NCI-H524 (cell line): ENCODE data around the gene PRPF39.
"Not testable (repeated sequence)": the region's sequence is repeated elsewhere in the genome, so short reads cannot be mapped to it uniquely, and the experiment has no call there.

Experiments
- DNase-seq, 2 experiments: peaks; one replicate each; lab custom pipeline; 2025; lab: John Stamatoyannopoulos, UW

The PRPF39 gene, protein sequence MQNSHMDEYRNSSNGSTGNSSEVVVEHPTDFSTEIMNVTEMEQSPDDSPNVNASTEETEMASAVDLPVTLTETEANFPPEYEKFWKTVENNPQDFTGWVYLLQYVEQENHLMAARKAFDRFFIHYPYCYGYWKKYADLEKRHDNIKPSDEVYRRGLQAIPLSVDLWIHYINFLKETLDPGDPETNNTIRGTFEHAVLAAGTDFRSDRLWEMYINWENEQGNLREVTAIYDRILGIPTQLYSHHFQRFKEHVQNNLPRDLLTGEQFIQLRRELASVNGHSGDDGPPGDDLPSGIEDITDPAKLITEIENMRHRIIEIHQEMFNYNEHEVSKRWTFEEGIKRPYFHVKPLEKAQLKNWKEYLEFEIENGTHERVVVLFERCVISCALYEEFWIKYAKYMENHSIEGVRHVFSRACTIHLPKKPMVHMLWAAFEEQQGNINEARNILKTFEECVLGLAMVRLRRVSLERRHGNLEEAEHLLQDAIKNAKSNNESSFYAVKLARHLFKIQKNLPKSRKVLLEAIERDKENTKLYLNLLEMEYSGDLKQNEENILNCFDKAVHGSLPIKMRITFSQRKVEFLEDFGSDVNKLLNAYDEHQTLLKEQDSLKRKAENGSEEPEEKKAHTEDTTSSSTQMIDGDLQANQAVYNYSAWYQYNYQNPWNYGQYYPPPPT

DNA sequence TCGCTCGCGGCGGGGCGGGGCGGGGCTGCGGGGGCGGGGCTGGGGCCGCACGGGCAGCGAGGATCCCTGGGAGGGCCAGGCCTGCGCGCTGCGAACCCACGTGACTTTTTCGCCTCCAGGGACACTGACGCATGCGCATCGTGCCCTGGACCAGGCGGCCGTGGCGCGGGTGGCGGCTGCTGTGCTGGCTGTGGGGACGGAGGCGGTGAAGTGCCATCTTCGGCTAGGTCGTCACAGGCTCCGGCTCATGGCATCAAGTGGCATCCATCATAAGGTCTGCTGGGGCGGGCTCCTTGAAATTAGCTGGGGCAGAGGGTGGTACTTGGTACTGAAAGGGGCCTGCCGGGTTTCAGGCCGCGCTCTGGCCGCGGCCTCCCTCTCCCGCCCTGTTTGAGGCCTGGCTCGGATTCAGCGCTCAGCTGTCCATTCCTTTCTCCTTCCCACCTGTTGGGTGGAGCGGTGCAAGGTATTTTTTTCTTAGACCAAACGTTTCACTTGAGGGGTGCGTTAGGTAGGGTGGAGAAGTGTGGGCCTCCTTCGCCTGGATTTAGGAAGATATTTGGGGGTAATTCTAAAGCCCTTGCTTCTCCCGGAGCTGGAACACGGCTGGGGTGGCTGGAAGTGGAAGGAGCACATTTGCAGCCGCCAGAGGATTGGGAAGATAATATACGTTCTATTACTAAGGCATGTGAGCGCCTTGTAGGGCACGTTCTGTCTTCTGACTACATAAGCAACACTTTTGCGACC, at the start of gene PRPF39:
PRPF39 (plus strand) TSS at position 141 of the 747 bp plus-strand sequence. CDS start 11,124 bp downstream, outside the sequence.
- peak; percentile 97 to 98 for DNase-seq

DNA sequence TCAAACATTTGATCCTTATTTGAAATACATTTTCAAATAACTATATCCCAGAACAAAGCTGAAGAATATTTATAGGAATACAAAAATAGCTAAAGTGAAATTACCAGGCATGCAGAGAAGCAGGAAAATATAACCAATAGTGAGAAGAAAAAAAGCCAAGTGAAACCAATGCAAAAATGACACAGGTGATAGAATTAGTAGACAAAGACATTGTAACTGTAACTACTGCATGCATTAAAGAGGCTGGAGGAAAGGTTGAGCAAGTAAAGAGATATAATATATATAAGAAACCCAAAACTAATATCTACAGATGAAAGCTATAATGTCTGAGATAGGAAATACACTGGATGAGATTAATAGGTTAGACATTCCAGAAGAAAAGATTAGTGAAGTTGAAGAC, 49.2 kb upstream of the PRPF39 start:
- no peak for DNase-seq

DNA sequence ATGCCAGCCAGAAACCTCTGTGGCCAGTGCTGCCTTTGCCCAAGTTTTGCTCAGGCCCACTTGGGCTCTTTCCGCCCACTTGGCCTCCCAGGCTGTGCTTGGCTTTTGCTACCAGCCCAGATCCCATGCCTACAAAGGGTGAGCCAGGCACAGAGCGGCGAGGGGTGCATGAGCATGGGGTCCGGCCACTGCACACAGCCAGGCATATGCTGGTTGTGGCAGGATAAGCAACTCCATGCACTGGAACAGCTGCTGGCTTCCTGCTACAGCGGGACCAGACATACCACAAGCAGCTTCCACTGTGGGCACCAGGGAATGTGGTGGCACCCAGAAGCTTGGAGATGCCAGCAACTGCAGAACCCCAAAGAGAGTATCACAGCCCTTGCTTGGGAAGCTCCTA, 45.7 kb upstream of the PRPF39 start:
- DNase-seq, result no peak

DNA sequence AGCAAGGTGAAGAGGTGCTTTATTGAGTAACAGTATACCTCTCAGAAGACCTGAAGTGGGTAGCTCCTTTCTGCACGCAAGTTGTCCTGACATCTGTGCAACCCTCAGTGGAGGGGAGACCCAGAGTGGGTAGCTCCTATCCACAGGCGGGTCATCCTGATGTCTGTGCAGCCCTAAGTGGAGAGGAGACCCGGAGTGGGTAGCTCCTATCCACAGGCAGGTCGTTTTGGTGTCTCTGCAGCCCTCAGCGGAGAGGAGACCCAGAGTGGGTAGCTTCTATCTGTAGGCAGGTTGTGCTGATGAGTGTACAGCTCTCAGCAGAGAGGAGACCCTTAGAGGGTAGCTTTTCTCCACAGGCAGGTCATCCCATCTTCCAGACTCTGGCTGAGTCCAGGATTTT, 45.1 kb upstream of the PRPF39 start:
- DNase-seq, result no peak

DNA sequence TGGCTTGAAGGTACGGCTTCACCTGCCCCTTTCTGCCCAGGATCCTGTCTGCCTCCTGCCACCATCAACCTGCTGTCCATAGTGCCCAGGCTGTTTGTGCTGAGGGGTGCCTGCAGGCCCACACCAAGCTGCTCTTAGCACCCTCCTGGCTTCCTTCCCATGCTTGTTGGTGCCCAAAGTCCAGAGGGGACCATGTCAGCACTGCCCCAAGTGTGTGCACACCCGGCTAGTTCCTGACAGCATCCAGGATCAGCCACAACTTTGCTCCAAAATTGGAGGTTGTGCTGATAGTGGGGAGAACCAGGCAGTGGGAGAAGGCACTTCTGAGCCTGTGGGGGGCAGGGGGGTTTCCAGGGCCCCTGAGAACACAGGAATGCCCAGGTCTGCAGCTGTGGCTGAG, 44.5 kb upstream of the PRPF39 start:
- DNase-seq, result no peak

DNA sequence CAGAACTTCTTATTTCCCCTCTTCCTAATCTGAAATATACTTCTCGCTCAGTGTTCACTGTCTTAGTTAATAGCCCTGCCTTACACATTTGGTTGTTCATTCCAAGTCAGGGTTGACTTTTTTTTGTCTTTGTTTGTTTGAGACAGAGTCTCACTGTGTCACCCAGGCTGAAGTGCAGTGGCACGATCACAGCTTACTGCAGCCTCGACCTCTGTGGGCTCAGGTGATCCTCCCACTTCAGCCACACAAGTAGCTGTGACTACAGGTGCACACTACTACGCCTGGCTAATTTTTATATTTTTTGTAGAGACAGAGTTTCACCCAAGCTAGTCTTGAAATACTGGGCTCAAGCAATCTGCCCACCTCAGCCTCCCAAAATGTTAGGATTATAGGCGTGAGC, 42.3 kb upstream of the PRPF39 start:
- no peak for DNase-seq

DNA sequence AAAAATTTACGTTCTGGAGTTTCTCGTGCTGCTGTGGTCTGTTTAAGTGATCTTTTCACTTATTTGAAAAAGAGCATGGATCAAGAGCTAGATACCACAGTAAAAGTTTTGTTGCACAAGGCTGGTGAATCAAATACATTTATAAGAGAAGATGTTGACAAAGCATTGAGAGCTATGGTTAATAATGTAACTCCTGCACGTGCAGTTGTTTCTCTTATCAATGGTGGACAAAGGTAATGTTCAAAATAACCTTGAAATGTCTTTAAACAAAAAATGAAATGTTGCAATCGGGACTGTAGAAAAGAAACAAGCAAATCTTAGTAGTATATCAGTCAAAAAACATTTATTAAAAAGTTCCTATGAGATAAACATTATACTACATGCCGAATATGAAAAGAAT, 39.3 kb upstream of the PRPF39 start:
- no peak for DNase-seq

DNA sequence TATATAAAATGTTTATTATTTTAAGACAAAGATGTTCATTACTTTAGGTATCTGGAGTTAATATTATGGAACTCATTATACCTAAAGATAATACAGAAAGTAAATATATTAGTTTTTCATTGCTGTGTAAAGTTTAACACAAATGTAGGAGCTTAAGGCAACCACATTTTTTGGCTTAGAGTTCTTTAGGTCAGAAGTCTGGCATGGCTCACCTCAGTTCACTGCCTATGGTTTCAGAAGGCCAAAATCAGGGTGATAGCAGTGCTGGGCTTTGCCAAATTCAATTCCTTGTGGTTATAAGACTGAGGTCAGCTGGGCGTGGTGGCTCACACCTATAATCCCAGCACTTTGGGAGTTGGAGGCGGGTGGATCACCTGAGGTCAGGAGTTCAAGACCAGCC, 35.5 kb upstream of the PRPF39 start:
- no peak for DNase-seq

DNA sequence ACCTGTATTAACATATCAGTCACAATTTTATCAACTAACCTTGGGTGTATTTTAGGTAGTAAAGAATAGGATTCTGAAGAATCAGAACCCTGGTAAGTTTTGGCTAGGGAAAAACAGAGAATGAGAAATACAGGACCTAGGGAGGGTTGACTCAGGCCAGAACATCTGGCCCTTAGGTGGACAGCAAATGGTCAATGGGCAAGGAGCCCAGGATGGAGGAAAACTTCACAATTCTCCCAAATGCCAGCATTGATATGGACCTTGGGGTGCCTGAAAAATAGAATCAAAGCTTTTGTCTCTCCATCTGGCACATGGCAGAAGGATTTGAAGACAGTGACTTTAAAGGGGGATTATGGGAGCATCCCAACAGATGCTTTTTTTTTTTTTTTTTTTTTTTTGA, 32.7 kb upstream of the PRPF39 start:
- peak in 1 of 2 experiments; percentile 21 for DNase-seq

DNA sequence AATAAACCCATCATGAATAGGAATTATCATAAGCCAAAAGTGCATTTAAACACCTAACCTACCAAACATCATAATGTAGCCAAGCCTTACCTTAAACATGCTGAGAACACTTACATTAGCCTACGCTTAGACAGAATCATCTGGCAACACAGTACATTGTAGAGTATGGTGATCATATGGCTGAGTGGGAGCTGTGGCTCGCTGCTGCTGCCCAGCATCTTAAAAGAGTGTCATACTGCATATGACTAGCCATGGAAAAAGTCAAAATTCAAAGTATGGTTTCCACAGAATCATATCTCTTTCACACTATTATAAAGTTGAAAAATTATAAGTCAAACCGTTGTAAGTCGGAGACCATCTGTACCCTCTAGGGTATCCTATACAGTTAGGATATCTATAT, 32.0 kb upstream of the PRPF39 start:
- DNase-seq, result no peak

DNA sequence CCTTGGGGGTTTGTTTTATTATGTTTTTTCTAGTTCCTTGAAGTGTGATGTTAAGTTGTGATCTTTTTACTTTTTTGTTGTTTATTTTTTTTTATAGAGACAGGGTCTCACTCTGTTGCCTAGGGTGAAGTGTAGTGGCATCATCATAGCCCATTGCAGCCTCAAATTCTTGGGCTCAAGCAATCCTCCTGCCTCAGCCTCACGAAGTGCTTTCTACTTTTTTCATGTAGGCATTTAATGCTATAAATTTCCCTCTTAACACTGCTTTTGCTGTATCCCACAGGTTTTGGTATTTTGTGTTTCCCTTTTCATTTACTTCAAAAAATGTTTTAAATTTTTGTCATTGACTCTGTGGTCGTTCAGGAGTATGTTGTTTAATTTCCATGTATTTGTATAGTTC, 26.6 kb upstream of the PRPF39 start:
- DNase-seq, result no peak

DNA sequence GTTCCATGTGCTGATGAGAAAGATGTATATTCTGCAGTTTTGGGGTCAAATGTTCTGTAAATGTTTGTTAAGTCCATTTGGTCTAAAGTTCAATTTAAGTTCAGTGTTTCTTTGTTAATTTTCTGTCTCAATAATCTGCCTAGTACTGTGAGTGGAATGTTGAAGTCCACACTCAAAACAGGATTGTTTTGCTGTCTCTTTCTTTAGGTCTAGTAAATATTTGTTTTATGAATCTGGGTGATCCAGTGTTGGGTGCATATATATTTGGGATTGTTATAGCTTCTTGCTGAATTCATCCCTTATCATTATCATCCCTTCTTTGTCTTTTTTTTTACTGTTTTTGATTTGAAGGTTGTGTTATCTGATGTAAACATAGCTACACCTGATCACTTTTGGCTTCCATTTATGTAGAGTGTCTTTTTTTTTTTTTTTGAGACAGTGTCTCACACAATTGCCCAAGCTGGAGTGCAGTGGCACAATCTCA, 26.0 kb upstream of the PRPF39 start:
- no peak for DNase-seq

DNA sequence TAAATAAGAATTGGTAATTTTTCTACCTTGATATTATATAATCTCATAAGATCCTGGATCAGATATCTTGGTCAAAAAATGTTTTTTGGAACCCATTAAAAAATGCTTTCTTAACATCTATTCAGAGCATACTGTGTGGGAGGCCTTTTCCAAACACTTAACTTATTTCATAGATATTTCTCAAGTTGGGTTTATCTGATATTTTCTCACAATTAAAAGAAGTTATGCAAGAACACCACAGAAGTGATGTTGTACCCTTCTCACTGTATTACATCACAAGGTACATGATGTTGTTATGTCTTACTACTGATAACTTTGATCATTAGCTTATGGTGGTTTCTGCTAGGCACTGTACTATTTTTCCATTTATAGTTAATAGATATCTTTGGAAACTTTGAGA, 23.4 kb upstream of the PRPF39 start:
- no peak for DNase-seq

DNA sequence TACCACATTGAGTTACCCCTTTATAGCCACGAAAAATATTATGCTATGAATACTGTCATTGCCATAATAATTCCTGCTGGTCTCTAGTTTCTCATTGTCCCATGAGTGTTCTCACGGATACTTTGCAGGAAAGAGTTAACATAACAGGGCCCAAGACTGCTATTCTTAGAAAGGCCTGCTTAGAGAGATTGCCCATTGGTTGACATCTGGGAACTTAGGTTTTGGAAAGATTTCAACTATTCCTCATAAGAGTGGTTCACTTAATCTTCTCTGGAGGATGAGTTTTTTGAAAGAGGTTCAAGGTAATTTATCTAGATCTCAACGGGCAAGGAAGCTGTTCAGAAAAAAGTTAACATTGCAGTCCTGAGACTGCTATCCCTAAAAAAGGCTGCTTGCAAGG, 18.4 kb upstream of the PRPF39 start:
- no peak for DNase-seq

DNA sequence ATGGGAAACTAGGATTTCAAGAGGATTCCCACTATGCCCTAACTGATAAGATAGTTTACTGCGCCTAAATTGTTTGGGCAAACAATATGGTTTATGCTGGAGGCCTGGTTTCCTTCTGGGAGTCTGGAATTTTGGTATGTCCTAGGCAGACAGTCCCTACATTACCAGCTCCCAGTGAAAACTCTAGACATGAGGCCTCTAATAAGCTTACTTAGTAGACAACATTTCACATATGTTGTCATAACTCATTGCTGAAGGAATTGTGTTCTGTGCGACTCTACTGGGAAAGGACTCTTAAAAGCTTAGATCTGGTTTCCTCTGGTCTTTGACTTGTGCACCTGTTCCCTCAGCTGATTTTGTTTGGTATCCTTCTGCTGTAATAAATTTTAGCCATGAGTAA, 18.0 kb upstream of the PRPF39 start:
- DNase-seq, result no peak

DNA sequence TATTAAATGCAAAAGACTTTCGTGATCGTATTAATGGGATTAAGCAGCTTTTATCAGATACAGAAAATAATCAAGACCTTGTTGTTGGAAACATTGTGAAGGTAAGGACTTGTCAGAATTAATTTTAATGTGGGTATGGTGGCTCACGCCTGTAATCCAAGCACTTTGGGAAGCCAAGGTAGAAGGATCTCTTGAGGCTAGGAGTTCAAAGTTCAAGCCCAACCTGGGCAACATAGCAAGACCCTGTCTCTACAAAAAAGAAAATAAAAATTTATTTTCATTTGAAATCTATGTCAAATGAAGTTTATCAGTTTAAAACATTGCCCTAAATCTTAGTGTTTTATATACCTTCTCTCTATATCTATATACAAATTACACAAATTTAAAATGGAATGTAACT, 17.2 kb upstream of the PRPF39 start:
- DNase-seq, result no peak

DNA sequence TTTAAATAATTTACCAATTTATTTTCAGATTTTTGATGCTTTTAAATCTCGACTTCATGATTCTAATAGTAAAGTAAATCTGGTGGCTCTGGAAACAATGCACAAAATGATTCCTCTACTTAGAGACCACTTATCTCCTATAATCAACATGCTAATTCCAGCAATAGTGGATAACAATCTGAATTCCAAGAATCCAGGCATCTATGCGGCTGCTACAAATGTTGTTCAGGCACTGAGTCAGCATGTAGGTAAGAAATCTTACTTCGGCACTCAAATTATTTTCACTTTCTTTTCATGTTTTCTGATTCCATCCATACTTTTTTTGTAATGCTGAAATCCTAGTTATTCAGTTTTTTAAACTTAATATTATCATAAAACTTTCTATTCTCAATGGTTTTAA, 15.5 kb upstream of the PRPF39 start:
- DNase-seq, result no peak

DNA sequence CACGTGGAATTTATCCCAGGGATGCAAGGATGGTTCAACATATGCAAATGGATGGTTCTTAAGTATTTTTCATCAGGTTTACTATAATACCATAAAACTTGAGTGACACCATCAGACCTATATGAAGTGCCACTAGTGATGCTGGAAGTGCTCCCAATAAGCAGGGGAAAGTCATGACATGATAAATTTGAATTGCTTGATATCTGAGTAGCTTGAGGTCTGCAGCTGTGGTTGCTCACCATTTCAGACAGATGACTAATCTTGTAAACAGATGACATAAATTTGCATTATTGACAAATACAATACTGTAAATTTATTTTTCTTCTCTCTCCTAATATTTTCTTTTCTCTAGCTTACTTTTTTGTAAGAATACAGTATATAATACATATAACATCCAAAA, 13.7 kb upstream of the PRPF39 start:
- DNase-seq, result no peak

DNA sequence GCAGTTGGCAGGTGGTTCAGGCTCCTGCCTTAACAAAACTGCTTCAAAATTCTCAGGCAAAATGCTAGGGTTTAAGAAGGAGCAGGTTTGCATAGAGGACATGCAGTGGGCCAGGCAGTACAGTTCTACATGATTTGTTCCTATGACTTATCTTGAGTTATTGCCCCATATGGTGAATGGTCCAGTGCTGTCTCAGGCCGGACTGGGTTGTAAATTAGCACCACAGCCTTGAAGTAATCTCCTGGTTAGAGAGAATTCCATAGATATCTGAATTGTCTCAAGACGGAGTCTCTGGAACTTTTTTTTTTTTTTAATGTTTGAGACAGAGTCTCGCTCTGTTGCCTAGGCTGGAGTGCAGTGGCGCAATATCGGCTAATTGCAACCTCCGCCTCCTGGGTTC, 11.8 kb upstream of the PRPF39 start:
- DNase-seq, result no peak

DNA sequence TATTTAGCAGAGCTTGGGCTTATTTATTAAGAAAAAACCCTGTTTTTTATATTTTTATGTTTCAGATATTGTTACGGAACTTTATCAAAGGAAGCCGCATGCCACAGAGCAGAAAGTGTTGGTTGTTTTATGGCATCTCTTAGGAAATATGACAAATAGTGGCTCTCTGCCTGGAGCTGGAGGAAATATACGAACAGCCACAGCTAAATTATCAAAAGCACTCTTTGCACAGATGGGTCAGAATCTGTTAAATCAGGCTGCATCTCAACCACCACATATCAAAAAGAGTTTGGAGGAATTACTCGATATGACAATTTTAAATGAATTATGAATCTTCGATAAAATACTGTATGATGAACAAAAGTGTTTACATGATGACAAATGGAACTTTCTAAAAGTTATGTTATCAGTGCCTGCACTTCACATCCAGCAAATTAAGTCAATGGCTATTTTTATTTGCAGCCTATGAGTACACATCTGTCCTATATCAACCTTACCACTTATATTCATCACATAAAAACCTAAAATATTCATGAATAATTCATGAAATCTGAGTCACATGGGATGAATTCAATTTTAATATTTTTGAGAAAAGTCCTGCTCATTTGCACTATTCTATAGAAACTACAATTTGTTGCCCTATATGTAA, 10.6 kb upstream of the PRPF39 start:
- DNase-seq, result no peak

DNA sequence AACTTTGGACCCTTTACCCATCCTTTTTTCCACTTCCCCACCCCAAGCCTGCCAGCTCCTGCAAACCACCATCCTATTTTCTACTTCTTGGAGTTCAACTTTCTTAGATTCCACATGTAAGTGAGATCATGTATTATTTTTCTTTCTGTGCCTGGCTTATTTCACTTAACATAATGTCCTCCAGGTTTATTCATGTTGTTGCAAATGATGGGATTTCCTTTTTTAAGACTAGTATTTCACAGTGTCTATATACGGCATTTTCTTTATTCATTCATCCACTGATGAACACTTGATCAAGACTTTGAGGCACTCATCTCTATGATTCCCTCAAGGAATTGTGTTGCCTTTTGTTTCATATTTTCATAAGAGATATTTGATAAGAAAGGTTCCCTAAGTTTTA, 5.6 kb upstream of the PRPF39 start:
- no peak for DNase-seq

DNA sequence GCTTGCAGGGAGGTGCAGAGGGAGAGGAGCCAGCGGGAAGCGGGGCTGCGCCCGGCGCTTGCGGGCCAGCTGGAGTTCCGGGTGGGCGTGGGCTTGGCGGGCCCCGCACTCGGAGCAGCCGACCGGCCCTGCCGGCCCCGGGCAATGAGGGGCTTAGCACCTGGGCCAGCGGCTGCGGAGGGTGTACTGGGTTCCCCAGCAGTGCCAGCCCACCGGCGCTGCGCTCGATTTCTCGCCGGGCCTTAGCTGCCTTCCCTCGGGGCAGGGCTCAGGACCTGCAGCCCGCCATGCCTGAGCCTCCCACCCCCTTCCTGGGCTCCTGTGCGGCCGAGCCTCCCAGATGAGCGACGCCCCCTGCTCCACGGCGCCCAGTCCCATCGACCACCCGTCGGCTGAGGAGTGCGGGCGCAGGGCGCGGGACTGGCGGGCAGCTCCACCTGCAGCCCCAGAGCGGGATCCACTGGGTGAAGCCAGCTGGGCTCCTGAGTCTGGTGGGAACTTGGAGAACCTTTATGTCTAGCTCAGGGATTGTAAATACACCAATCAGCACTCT, 3.4 kb upstream of the PRPF39 start:
- DNase-seq, result not testable (repeated sequence)
